MM.1S (cell line): ENCODE measurements around the gene SHISA6.

ENCODE experiments used
- EZH2 ChIP-seq: fragments of 300-600 bp; sonication (generic); optimal IDR thresholded peaks from 2 replicates; pipeline ENCODE3; 2017; ENCODE audit warnings: low read depth, mild to moderate bottlenecking, antibody characterized with exemption, low read length, mixed read lengths
- EZH2phosphoT487 ChIP-seq: fragments of 300-600 bp; sonication (generic); IDR thresholded peaks from 2 replicates; pipeline ENCODE4 v1.6.1; 2018; ENCODE audit warnings: antibody characterized with exemption, low read length
- TF ChIP-seq, protein P1 (sequence below): fragments of 300-600 bp; sonication (generic); IDR thresholded peaks from 2 replicates; pipeline ENCODE4 v1.5.1; 2016; ENCODE audit warnings: antibody characterized with exemption, low read length, mixed read lengths

DNA sequence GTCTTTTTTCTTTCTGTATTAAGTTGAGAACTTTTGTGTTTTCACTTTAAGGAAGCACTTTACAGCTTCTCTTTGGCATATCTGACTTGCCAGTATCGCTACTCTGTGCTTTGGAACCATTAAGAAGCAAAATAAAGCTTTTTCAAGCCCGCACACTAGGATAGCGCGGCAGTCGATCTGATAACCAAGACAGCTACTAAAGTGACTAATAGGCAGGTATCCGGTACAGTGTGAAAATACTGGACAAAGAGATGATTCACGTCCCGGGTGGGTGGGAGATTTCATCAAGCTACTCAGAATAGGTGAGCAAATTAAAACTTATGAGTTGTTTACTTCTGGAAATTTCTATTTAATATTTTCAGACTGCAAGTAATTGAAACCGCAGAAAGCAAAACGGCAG lies 53.8 kb downstream of the SHISA6 start:
- TF ChIP-seq, protein P1, sequence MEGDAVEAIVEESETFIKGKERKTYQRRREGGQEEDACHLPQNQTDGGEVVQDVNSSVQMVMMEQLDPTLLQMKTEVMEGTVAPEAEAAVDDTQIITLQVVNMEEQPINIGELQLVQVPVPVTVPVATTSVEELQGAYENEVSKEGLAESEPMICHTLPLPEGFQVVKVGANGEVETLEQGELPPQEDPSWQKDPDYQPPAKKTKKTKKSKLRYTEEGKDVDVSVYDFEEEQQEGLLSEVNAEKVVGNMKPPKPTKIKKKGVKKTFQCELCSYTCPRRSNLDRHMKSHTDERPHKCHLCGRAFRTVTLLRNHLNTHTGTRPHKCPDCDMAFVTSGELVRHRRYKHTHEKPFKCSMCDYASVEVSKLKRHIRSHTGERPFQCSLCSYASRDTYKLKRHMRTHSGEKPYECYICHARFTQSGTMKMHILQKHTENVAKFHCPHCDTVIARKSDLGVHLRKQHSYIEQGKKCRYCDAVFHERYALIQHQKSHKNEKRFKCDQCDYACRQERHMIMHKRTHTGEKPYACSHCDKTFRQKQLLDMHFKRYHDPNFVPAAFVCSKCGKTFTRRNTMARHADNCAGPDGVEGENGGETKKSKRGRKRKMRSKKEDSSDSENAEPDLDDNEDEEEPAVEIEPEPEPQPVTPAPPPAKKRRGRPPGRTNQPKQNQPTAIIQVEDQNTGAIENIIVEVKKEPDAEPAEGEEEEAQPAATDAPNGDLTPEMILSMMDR, result no peak
- TF ChIP-seq EZH2, result no peak
- TF ChIP-seq EZH2phosphoT487, result no peak
